Measurements from ENCODE around the gene NBR1.
"Not testable (repeated sequence)": the region's sequence is repeated elsewhere in the genome, so short reads cannot be mapped to it uniquely, and the experiment has no call there.

DNA sequence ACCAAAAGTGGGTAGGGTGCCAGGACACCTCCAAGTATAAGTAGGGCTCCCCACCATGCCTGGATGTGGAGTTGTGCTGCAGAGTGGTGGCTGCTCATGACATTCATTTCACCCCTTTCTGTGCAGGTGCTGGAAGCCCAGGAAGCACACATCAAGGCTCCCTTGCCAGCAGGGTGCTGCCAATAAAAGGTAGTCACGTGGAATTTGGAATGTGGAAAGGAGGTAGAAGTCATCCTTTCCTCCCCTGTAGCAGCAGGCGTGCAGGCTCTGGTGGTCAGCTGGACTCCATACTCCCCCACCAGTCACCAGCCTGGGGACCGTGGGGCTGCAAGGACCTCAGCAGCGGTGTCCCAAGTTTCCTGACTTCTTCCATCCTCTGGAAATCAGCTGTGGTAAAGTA is 32.5 kb upstream of the NBR1 start:
- not testable (repeated sequence) for TF ChIP-seq EZH2 (IDR thresholded peaks at IDR 0.05; ENCODE audit: borderline replicate concordance, low read length)
- TF ChIP-seq, protein P1, sequence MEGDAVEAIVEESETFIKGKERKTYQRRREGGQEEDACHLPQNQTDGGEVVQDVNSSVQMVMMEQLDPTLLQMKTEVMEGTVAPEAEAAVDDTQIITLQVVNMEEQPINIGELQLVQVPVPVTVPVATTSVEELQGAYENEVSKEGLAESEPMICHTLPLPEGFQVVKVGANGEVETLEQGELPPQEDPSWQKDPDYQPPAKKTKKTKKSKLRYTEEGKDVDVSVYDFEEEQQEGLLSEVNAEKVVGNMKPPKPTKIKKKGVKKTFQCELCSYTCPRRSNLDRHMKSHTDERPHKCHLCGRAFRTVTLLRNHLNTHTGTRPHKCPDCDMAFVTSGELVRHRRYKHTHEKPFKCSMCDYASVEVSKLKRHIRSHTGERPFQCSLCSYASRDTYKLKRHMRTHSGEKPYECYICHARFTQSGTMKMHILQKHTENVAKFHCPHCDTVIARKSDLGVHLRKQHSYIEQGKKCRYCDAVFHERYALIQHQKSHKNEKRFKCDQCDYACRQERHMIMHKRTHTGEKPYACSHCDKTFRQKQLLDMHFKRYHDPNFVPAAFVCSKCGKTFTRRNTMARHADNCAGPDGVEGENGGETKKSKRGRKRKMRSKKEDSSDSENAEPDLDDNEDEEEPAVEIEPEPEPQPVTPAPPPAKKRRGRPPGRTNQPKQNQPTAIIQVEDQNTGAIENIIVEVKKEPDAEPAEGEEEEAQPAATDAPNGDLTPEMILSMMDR (IDR thresholded peaks at IDR 0.05; ENCODE audit: low read length) = not testable (repeated sequence)

Measured in OCI-LY1 (cell line).